ENCODE results near the gene BCAM.
"Not testable (repeated sequence)": the region's sequence is repeated elsewhere in the genome, so short reads cannot be mapped to it uniquely, and the experiment has no call there.

The BCAM gene

GRCh38 chr19:44775676-44776240 is 33.1 kb upstream of the BCAM start:
- no peaks in the 10 kb centered on the region for H3K9me3 ChIP-seq (ENCODE audit: control insufficient read depth in 1 of 2, low read length in 2 of 2)
- H3K36me3 ChIP-seq (ENCODE audit: control insufficient read depth in 1 of 2, insufficient read depth in 2 of 2, low read length in 2 of 2): peaks cover 0 to 2% of the 10 kb centered on the region in 2 donors
- H3K4me3 ChIP-seq (ENCODE audit: low read depth in 1 of 2, low read length in 2 of 2): no peak overlapping the region
- H3K9ac ChIP-seq (ENCODE audit: low read depth in 1 of 2, low read length in 2 of 2): peak overlapping the region in 1 of 2 donors; percentile 4
- no peaks in the 10 kb centered on the region for H3K27me3 ChIP-seq (ENCODE audit: control insufficient read depth in 1 of 2, insufficient read depth in 2 of 2, low read length in 2 of 2)
- peaks cover 9 to 21% of the 10 kb centered on the region in 2 donors for H3K4me1 ChIP-seq (ENCODE audit: control insufficient read depth in 1 of 2, insufficient read depth in 2 of 2, low read length in 2 of 2)
- no peak overlapping the region for H3K27ac ChIP-seq (ENCODE audit: low read depth, low read length)

- peaks cover 13 to 26% of the 10 kb centered on the region in 2 donors for H3K4me1 ChIP-seq (ENCODE audit: control insufficient read depth in 1 of 2, insufficient read depth in 2 of 2, low read length in 2 of 2)
- H3K4me3 ChIP-seq (ENCODE audit: low read depth in 1 of 2, low read length in 2 of 2): peak overlapping the region in 1 of 2 donors; percentile 55
- H3K27ac ChIP-seq (ENCODE audit: low read depth, low read length): peak overlapping the region; percentile 62
- peaks cover 0 to 6% of the 10 kb centered on the region in 2 donors for H3K36me3 ChIP-seq (ENCODE audit: control insufficient read depth in 1 of 2, insufficient read depth in 2 of 2, low read length in 2 of 2)
- H3K9ac ChIP-seq (ENCODE audit: low read depth in 1 of 2, low read length in 2 of 2): peak overlapping the region; percentile 11 to 36
- no peaks in the 10 kb centered on the region for H3K9me3 ChIP-seq (ENCODE audit: control insufficient read depth in 1 of 2, low read length in 2 of 2)
- H3K27me3 ChIP-seq (ENCODE audit: control insufficient read depth in 1 of 2, insufficient read depth in 2 of 2, low read length in 2 of 2): no peaks in the 10 kb centered on the region
These were observed 32.4 kb upstream of the BCAM start for GRCh38 chr19:44776402-44777096.

GRCh38 chr19:44777715-44778347 is 31.1 kb upstream of the BCAM start, which contains the start of gene CBLC:
CBLC (plus strand) TSS chr19:44777890; CDS start chr19:44777932, 42 bp downstream.
- peak within 1 kb of the TSS; percentile 66 for H3K4me3 ChIP-seq (ENCODE audit: low read depth in 1 of 2, low read length in 2 of 2)
- H3K4me1 ChIP-seq (ENCODE audit: control insufficient read depth in 1 of 2, insufficient read depth in 2 of 2, low read length in 2 of 2): peaks cover 13 to 26% of the 10 kb centered on the region in 2 donors
- peaks cover 0 to 13% of the 10 kb centered on the region in 2 donors for H3K36me3 ChIP-seq (ENCODE audit: control insufficient read depth in 1 of 2, insufficient read depth in 2 of 2, low read length in 2 of 2)
- H3K27ac ChIP-seq (ENCODE audit: low read depth, low read length): peak within 1 kb of the TSS; percentile 97
- H3K27me3 ChIP-seq (ENCODE audit: control insufficient read depth in 1 of 2, insufficient read depth in 2 of 2, low read length in 2 of 2): no peaks in the 10 kb centered on the region
- peak within 1 kb of the TSS; percentile 70 to 83 for H3K9ac ChIP-seq (ENCODE audit: low read depth in 1 of 2, low read length in 2 of 2)
- no peaks in the 10 kb centered on the region for H3K9me3 ChIP-seq (ENCODE audit: control insufficient read depth in 1 of 2, low read length in 2 of 2)

GRCh38 chr19:44779150-44779549 is 29.8 kb upstream of the BCAM start:
- Histone ChIP-seq H3K9ac (ENCODE audit: low read depth in 1 of 2, low read length in 2 of 2) (peak overlapping the region; percentile 32 to 48), H3K36me3 (ENCODE audit: control insufficient read depth in 1 of 2, insufficient read depth in 2 of 2, low read length in 2 of 2) (peaks cover 0 to 14% of the 10 kb centered on the region in 2 donors), H3K4me1 (ENCODE audit: control insufficient read depth in 1 of 2, insufficient read depth in 2 of 2, low read length in 2 of 2) (peaks cover 13 to 21% of the 10 kb centered on the region in 2 donors), H3K9me3 (ENCODE audit: control insufficient read depth in 1 of 2, low read length in 2 of 2) (no peaks in the 10 kb centered on the region), H3K4me3 (ENCODE audit: low read depth in 1 of 2, low read length in 2 of 2) (peak overlapping the region; percentile 50 to 63), H3K27ac (ENCODE audit: low read depth, low read length) (no peak overlapping the region), H3K27me3 (ENCODE audit: control insufficient read depth in 1 of 2, insufficient read depth in 2 of 2, low read length in 2 of 2) (no peaks in the 10 kb centered on the region)

GRCh38 chr19:44781694-44782093 is 27.2 kb upstream of the BCAM start:
- not testable (repeated sequence) for H3K9me3 ChIP-seq (ENCODE audit: control insufficient read depth in 1 of 2, low read length in 2 of 2); H3K9ac ChIP-seq (ENCODE audit: low read depth in 1 of 2, low read length in 2 of 2); H3K27ac ChIP-seq (ENCODE audit: low read depth, low read length); H3K4me3 ChIP-seq (ENCODE audit: low read depth in 1 of 2, low read length in 2 of 2); H3K27me3 ChIP-seq (ENCODE audit: control insufficient read depth in 1 of 2, insufficient read depth in 2 of 2, low read length in 2 of 2)
- Histone ChIP-seq H3K4me1 (ENCODE audit: control insufficient read depth in 1 of 2, insufficient read depth in 2 of 2, low read length in 2 of 2) (peaks cover 6 to 20% of the 10 kb centered on the region in 2 donors), H3K36me3 (ENCODE audit: control insufficient read depth in 1 of 2, insufficient read depth in 2 of 2, low read length in 2 of 2) (peaks cover 0 to 27% of the 10 kb centered on the region in 2 donors)

GRCh38 chr19:44782729-44783128 is 26.2 kb upstream of the BCAM start:
- Histone ChIP-seq H3K4me1 (ENCODE audit: control insufficient read depth in 1 of 2, insufficient read depth in 2 of 2, low read length in 2 of 2) (peaks cover 6 to 20% of the 10 kb centered on the region in 2 donors), H3K36me3 (ENCODE audit: control insufficient read depth in 1 of 2, insufficient read depth in 2 of 2, low read length in 2 of 2) (peaks cover 0 to 31% of the 10 kb centered on the region in 2 donors), H3K9me3 (ENCODE audit: control insufficient read depth in 1 of 2, low read length in 2 of 2) (no peaks in the 10 kb centered on the region), H3K4me3 (ENCODE audit: low read depth in 1 of 2, low read length in 2 of 2) (no peak overlapping the region), H3K27ac (ENCODE audit: low read depth, low read length) (no peak overlapping the region), H3K27me3 (ENCODE audit: control insufficient read depth in 1 of 2, insufficient read depth in 2 of 2, low read length in 2 of 2) (no peaks in the 10 kb centered on the region), H3K9ac (ENCODE audit: low read depth in 1 of 2, low read length in 2 of 2) (no peak overlapping the region)

- no peak overlapping the region for H3K9ac ChIP-seq (ENCODE audit: low read depth in 1 of 2, low read length in 2 of 2)
- H3K9me3 ChIP-seq (ENCODE audit: control insufficient read depth in 1 of 2, low read length in 2 of 2): no peaks in the 10 kb centered on the region
- no peaks in the 10 kb centered on the region for H3K27me3 ChIP-seq (ENCODE audit: control insufficient read depth in 1 of 2, insufficient read depth in 2 of 2, low read length in 2 of 2)
- peaks cover 6 to 20% of the 10 kb centered on the region in 2 donors for H3K4me1 ChIP-seq (ENCODE audit: control insufficient read depth in 1 of 2, insufficient read depth in 2 of 2, low read length in 2 of 2)
- H3K4me3 ChIP-seq (ENCODE audit: low read depth in 1 of 2, low read length in 2 of 2): no peak overlapping the region
- no peak overlapping the region for H3K27ac ChIP-seq (ENCODE audit: low read depth, low read length)
- peaks cover 0 to 37% of the 10 kb centered on the region in 2 donors for H3K36me3 ChIP-seq (ENCODE audit: control insufficient read depth in 1 of 2, insufficient read depth in 2 of 2, low read length in 2 of 2)
These were observed 25.4 kb upstream of the BCAM start for GRCh38 chr19:44783545-44783944.

GRCh38 chr19:44785271-44785670 is 23.6 kb upstream of the BCAM start:
- H3K9ac ChIP-seq (ENCODE audit: low read depth in 1 of 2, low read length in 2 of 2): no peak overlapping the region
- peaks cover 0 to 49% of the 10 kb centered on the region in 2 donors for H3K36me3 ChIP-seq (ENCODE audit: control insufficient read depth in 1 of 2, insufficient read depth in 2 of 2, low read length in 2 of 2)
- peaks cover 6 to 8% of the 10 kb centered on the region in 2 donors for H3K4me1 ChIP-seq (ENCODE audit: control insufficient read depth in 1 of 2, insufficient read depth in 2 of 2, low read length in 2 of 2)
- H3K27ac ChIP-seq (ENCODE audit: low read depth, low read length): no peak overlapping the region
- H3K9me3 ChIP-seq (ENCODE audit: control insufficient read depth in 1 of 2, low read length in 2 of 2): no peaks in the 10 kb centered on the region
- no peaks in the 10 kb centered on the region for H3K27me3 ChIP-seq (ENCODE audit: control insufficient read depth in 1 of 2, insufficient read depth in 2 of 2, low read length in 2 of 2)
- no peak overlapping the region for H3K4me3 ChIP-seq (ENCODE audit: low read depth in 1 of 2, low read length in 2 of 2)

GRCh38 chr19:44785993-44786392 is 22.9 kb upstream of the BCAM start:
- Histone ChIP-seq H3K36me3 (ENCODE audit: control insufficient read depth in 1 of 2, insufficient read depth in 2 of 2, low read length in 2 of 2) (peaks cover 0 to 45% of the 10 kb centered on the region in 2 donors), H3K9ac (ENCODE audit: low read depth in 1 of 2, low read length in 2 of 2) (no peak overlapping the region), H3K4me1 (ENCODE audit: control insufficient read depth in 1 of 2, insufficient read depth in 2 of 2, low read length in 2 of 2) (peaks cover 2 to 3% of the 10 kb centered on the region in 2 donors), H3K27me3 (ENCODE audit: control insufficient read depth in 1 of 2, insufficient read depth in 2 of 2, low read length in 2 of 2) (no peaks in the 10 kb centered on the region), H3K9me3 (ENCODE audit: control insufficient read depth in 1 of 2, low read length in 2 of 2) (no peaks in the 10 kb centered on the region), H3K27ac (ENCODE audit: low read depth, low read length) (no peak overlapping the region), H3K4me3 (ENCODE audit: low read depth in 1 of 2, low read length in 2 of 2) (no peak overlapping the region)

- Histone ChIP-seq H3K27ac (ENCODE audit: low read depth, low read length) (no peak overlapping the region), H3K4me1 (ENCODE audit: control insufficient read depth in 1 of 2, insufficient read depth in 2 of 2, low read length in 2 of 2) (no peaks in the 10 kb centered on the region), H3K36me3 (ENCODE audit: control insufficient read depth in 1 of 2, insufficient read depth in 2 of 2, low read length in 2 of 2) (peaks cover 6 to 54% of the 10 kb centered on the region in 2 donors), H3K4me3 (ENCODE audit: low read depth in 1 of 2, low read length in 2 of 2) (no peak overlapping the region), H3K9ac (ENCODE audit: low read depth in 1 of 2, low read length in 2 of 2) (no peak overlapping the region), H3K9me3 (ENCODE audit: control insufficient read depth in 1 of 2, low read length in 2 of 2) (no peaks in the 10 kb centered on the region), H3K27me3 (ENCODE audit: control insufficient read depth in 1 of 2, insufficient read depth in 2 of 2, low read length in 2 of 2) (no peaks in the 10 kb centered on the region)
These were observed 19.9 kb upstream of the BCAM start for GRCh38 chr19:44788971-44789370.
